HL-60/S4 treated with phorbol 12-myristate 13-acetate at 8.2 ng/mL for 4 days and 3 days (cell line): Measurements from ENCODE around the gene SCIN.

Experiments used
- in situ Hi-C: fragments of 300-500 bp; cut with MboI; formaldehyde crosslinking; loops from 2 replicates; pipeline ENCODE4 v1.15.0; 2022; ENCODE audit warnings: low sequenced_read_pairs

SCIN gene

DNA sequence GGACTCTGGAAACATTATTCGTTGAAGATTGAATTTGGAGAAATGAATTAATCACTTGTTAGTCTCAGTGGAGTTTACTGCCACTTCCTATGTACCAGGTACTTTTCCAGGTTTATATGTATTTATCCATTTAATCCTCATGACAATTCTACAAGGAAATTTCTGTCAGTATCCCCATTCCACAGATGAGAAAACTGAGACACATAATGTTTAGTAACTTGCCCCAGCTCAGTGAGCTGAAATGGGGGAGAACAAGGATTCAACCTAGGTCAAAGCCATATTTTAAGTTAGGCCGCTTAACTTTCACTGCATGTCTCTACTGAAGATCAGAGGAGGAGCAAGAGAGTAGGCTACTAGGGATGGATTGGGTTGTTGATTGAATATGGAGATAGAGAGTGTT lies 4.6 kb upstream of the SCIN start:
- in situ Hi-C loops, result no loop called here

- in situ Hi-C loops, result no loop called here
Measured at GRCh38 chr7:12567015-12567414, 3.5 kb upstream of the SCIN start.

DNA sequence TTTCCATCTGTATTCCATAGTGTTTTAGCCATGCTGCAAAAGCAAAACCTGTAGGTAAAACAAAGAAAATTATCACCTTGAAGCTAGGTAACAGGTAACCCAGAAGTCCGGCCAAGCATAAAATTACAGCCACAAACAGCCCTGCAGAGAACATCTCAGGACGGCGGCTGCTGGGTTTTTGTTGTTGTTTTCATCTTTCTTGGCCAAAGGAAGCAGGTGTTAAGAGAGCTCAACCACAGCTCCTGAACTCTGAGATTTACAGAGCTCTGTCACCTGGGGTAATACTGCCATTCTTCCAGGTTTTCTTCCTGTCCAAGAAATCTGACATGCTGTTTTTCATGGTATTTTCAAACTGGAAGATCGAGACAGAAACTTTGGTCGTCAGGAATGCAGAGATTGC lies 847 bp upstream of the SCIN start:
- in situ Hi-C loops, result no loop called here

GRCh38 chr7:12570168-12570533 lies 369 bp upstream of the SCIN start:
- in situ Hi-C loops, result no loop called here

DNA sequence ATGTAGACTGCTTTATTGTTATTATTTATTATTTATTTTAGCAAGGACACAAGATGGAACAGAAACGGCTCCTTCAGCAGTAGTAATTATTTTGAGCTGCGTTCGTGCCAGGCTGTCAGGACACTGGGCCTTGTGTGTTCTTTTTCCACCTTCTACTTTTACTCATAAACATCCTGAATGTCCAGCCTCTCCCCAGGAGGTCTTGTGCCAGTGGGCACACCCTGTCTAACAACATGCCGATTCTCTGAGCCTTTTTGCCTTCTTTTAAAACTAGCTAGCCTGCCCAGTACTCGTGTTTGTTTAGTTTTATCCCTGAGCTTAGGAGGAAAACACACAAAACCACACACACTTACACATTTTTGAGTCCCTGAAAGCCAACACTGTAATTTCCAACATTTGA lies 1.2 kb downstream of the SCIN start:
- in situ Hi-C loops, result no loop called here

DNA sequence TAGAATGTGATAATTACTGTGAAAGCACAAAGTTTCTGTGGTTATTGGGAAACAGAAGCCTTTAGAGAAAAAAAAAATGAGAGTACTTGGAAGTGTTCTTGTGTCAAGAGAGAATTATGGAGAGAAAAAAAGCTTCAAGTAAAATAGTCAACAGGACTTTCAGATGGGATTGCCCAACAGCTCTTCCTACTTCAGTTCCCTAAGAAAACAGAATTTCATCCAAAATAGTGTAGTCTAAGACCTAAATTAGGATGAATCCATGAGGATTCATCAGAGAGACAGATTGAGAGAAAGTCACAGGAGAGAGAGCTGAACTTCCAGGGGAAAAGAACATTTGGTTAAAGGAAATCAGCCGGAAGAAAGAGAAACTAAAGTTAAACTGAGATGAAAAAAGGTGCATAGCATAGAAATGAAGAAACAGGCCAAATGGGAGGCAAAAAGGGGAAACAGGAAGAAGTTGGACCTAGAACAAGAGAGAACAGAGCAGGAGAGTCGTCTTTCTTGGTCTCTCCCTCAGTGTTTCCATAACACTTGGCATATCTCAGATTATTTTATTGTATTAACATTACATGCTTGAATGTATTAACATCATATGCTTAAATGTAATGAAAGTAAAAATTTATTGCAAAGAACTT lies 2.5 kb downstream of the SCIN start:
- in situ Hi-C loops, result no loop called here

- in situ Hi-C loops, result no loop called here
Measured at GRCh38 chr7:12573885-12574284, 3.4 kb downstream of the SCIN start.

DNA sequence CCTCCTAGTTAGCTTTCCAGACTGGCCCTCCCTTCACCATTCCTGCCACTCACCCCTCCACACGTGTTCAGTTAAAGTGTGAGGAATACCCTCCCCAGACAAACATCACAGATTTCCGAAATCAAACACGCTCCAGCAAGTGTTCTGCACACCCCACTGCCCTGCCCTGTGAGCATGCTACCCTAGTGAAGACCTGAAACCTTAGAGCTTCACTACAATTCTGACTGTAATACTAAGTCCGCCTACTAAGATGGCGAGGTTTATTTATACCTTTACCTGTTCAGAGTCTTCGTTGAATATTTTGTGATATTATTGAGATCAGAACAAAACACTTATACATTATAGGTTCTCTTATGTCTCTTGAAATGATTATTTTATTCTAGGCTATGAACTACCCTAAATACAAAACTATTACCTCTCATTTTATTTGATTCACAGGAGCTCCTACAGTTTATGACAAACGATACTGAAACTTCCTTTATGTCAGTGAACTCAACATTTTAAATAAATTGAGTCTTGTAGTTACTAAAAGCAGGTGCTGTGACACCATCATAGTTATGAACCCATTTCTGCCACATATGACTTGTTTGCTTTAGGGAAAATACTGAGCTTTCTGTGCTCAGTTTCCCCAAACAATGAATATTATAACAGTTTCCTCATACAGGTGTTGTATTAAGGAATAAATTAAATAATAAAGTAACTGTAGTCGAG lies 8.6 kb downstream of the SCIN start:
- in situ Hi-C loops, result no loop called here

DNA sequence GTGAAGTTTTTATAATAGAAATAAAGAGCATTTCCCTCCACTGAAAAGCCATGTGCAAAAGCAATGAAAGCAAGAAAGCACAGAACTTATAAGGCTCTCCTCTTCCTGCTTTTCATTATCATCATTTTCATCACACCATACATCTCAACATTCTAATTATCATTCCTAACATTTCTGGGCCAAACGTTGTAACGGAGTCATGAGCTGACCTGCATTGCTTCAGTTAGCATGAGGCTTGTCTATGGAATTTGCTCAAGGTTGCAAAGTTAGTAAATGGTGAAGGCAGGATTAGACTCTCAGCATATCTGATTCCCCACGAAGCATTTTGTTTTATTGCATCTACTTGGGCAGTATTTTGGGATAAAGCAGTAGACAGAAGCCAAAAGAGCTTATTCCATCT lies 11.4 kb downstream of the SCIN start:
- in situ Hi-C loops, result no loop called here

GRCh38 chr7:12582362-12582761 lies 11.8 kb downstream of the SCIN start:
- in situ Hi-C loops, result no loop called here

DNA sequence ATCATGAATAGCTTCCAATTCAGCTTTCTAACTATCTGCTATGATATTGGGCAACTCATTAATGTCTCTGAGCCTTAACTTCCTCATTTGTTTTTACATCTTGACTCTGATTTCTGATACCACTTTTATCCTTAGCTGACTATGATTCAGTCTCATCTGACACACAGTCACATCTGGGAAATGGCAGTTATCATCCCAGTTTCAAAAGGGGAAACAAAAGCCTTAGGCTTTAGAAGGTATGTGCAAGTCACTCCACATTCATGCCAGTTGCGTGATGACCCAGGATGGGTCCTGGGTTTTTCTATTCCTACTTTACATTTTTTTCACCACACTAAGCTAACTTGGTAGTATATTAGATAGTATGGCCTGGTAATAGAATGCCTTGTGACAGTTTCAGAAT lies 12.7 kb downstream of the SCIN start:
- in situ Hi-C loops, result no loop called here

- in situ Hi-C loops, result no loop called here
Measured at GRCh38 chr7:12583922-12584321, 13.4 kb downstream of the SCIN start.

DNA sequence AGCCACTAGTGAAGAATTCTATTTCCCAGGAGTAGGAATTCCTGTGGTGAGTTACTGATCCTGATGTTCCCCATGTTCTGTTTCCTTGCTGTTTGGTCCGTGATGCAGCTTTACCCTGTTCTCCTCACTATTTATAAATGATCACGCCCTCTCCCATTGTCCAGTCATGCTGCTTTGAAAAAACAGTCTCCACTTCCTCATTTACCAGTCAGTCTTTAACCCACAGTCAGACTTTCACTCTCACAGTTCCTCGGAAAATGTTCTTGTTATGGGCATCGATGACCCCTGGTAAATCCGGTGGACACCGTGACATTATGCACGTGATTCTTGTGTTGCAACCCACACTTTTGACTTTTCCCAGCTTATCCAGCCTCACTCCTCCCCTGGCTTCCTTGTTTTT lies 14.4 kb downstream of the SCIN start:
- in situ Hi-C loops, result no loop called here

GRCh38 chr7:12586271-12586670 lies 15.8 kb downstream of the SCIN start:
- in situ Hi-C loops, result no loop called here

DNA sequence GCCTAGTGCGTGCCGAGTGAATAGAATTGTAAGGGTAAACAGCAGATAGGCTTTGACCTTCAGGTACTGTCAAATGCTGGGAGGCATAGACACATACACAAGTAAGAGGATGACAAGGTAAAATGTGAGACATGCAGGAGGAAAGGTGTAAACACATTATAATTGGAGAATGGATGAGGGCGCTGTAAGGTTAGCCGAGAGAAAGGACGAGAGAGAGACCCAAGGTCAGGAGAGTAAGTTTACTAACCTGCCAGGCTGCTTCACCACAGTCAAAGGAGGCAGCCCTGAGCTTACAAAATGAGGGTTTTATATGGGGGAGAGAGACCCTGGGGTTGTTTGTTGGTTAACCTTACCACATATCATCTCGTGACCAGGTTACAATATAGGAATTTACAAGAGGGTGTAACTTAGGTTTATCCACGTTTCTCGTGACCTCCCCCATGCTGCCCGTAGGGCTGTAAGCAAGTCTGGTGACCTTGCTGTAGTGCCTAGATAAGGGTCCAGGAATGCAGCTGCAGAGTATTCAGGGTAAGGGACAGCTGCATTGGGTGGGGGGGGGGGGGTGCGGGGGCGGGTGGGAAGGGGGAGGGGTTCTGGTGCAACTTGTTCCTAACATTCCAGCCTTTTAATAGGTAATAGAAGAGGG lies 17.9 kb downstream of the SCIN start:
- in situ Hi-C loops, result no loop called here

DNA sequence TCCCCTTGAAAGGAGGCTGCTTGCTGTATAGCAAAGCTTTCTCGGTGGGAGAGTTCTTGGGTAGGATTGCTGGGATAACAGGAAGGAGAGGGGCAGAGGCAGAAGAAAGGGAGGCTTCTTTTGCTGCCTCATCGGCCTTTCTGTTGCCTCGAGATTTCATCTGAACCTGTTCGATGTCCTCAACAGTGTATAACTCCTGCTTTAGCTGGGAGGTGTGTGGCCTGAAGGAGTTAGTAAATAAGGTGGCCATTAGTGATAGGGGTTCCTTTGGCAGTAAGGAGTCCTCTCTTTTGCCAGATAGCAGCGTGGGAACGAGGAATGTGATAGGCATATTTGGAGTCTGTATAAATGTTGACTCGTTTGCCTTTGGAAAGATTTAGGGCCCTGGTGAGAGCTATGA lies 20.0 kb downstream of the SCIN start:
- in situ Hi-C loops, result no loop called here

DNA sequence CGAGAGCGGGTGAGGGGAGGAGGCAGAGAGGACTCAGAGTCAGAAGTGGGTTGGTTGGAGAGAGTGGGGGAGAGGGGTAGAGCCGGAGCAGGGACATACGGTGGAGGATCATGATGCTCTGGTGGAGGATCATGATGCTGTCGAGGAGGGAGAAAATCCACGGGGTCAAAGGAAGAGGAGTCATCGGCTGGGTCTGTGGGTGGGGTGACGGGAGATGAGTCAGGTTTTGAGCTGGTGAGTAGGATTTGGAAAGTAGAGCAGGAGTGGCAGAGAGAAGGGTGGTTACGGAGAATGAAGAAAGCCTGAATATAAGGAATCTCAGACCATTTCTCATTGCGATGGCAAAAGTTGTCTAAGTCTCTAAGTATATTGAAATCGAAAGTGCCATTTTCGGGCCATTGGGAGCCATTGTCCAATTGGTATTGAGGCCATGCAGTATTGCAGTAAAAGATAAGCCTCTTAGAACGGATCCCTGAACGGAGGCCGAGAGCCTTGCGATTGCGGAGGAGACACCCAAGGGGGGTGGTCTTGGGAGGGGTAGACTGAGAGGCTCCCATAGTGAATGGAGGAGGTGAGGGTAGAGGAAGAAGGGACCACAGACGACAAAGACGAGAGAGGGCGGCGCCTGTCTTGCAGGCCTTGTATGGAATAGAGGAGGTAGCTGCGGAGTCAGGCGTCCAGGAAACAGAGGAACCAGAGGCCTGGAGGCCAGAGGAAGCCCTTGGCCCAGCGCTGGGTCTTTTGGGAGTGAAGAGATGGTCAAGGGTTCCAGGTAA lies 23.8 kb downstream of the SCIN start:
- in situ Hi-C loops, result no loop called here

DNA sequence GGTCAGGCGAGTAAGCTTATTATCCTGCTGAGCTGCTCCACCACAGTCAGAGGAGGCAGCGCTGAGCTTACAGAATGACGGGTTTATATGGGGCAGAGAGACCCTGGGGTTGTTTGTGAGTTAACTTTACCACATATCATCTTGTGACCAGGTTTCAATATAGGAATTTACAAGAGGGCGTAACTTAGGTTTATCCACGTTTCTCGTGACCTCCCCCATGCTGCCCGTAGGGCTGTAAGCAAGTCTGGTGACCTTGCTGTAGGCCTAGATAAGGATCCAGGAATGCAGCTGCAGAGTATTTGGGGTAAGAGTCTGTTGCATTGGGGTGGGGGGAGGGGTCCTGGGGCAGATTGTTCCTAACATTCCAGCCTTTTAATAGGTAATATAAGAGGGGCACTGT lies 24.6 kb downstream of the SCIN start:
- in situ Hi-C loops, result no loop called here

GRCh38 chr7:12596225-12596790 lies 25.8 kb downstream of the SCIN start:
- in situ Hi-C loops, result no loop called here

DNA sequence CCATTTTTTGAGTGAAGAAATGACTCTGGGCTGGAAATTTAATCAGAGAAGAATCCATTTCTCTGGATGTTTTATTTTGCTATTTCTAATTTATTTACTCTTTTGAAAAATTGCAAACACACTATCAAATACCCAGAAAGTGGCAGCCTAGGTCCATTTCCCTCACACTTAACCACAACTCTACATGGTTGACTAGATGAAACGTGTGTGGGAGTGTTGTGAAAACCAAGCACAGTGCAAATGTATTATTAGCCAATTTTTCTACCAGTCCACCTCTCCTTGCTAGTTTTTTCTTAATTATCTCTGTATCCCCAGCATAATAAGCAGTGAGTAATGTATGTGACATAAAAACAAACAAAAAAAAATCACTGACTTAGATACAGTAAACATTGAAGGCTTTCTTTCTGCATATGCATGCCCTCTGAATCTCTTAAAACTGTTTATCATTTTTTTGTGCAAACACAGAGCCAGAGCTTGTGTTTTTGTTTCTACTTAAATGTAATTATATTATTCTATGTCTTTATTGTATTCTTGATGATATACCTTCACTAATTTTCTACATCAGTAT lies 30.9 kb downstream of the SCIN start:
- in situ Hi-C loops, result no loop called here

DNA sequence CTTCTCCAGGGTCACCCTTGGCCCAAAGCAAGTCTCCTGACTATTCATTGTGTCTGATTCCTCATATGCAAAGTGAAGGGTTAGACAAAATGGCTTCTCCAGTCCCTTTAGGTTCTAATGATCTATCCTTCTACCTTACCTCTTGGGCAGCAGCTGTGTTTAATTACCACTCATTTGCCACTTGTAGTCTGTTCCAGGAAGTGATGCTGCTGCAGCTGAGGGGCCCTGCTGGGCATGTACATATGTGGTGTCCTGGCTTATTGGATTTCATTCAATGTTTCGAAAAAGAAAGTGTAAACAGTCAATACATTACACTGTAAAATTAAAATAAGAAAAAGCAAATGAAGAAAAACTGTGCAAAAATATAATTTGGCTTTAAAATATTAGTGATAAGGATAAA lies 36.6 kb downstream of the SCIN start:
- in situ Hi-C loops, result no loop called here
